Measurements from ENCODE around the gene SYNE2. TPM values are rescaled to one million over a fixed set of nuclear protein-coding genes. Genes with fewer than 3 reads are reported as not detected.

Gene SYNE2
- total and polyA plus RNA-seq, 2 of the 8 experiments (the other 6 are each of a cell fraction or from before 2014, with no cell fraction given), result 32.6 to 46.1 TPM

- TF ChIP-seq E2F6 (IDR thresholded peaks at IDR 0.05) (no peak), BCL11A (IDR thresholded peaks at IDR 0.05; ENCODE audit: low read depth in 2 of 2, low read length in 2 of 2) (no peak), SP2 (IDR thresholded peaks at IDR 0.05; ENCODE audit: low read length) (no peak)
Observed at GRCh38 chr14:64225151-64225757, 372.4 kb downstream of the SYNE2 start (continued).

Data from H1 (cell line).